Hematopoietic multipotent progenitor cell treated with erythropoietin and hydrocortisone succinate and interleukin-3 and kit ligand, for 17 days (in vitro differentiated cells): ENCODE results near the gene STK17B.
"Not testable (repeated sequence)": the region's sequence is repeated elsewhere in the genome, so short reads cannot be mapped to it uniquely, and the experiment has no call there.

Source experiments
- DNase-seq: peaks from one replicate; pipeline ENCODE4 v3.0.0-alpha.2; 2015; ENCODE audit warnings: low spot score

Gene STK17B

DNA sequence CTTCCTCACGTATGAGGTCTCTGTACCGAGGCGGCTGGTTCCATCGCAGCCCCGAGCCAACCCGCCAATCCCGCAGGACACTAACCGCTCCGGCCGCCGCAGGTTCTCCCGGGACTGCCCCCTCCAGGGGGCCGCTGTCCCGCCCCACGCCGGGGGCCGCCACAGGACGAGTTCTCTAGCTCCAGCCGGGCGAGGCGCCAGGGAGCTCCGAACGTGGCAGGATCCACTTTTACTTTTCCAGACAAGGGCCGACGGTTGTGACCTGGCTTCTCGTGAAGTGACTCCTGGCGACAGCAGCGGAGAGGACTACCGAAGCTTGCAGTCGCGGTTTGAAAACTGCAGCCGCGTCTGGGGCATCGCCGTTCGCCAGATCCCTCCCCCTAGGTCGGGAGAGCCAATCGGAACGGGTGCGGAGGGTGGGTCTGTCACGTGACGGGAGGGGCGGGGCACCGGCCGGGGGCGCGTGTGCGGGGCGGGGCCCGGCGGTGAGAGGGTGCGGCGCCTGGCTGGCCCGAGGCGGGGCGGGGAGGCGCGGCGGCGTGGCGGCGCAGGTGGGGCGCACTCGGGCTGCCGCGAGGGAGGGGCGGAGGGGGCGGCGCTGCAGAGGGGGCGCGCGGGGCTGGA lies at the start of gene STK17B:
TSS of gene STK17B (minus strand) at position 331 of the 624 bp plus-strand sequence. CDS start 8,195 bp downstream, outside the sequence.
- DNase-seq = peak; percentile 96

DNA sequence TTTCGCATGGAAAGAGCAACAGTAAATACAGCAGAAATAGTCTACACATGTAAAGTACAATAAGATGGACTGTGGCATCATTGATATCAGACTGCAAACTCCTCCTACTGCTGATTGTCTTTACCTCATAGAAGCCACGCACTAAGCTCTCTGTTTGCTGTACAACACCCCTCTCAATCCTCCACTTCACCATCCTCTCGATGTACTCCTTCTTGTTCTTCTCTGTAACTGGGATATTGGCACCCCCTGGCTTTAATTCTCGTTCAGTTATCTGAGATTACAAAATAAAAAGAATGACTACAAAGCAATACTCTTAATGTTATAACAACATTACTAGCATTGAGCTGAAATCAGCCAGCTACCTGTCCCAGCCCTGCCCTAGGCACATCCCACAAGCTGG lies 49.3 kb upstream of the STK17B start:
- peak; percentile 16 for DNase-seq

DNA sequence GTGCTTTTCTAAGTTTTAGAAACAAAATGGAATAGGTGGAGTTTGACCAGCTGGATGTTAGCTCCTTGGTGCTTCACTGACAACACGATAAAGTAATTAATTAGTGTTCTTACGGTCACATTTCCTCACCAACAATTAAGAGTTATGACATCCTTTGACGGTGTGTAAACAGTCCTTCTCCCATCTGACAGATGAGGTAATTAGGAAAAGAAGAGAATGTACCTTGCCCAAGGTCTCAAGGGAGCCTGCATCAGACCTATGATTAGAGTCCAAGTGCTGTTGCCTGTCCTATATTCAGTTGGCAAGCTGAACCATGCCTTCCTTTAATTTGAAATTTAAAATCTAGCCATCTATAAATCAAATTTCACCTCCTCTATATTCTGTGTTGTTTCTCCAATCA lies 48.3 kb upstream of the STK17B start:
- DNase-seq = no peak

DNA sequence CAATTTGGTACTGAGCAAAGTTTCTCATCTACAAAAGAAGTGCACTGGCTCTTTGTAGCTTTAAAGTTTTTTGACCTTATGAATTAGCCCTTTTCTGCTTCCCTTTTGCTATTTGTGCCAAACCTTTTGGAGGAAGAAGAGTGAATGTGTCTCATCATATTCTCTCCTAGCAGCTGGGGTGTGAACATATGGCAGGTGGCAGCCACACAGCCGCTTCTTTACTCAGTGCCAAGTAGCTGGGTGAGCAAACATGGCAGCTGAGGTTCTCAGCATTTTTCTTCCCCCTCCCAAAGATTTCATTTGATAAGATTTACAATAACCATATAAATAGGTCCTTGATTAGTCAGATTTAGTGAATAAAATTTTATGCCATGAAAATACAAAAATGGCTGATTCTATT lies 46.7 kb upstream of the STK17B start:
- no peak for DNase-seq

DNA sequence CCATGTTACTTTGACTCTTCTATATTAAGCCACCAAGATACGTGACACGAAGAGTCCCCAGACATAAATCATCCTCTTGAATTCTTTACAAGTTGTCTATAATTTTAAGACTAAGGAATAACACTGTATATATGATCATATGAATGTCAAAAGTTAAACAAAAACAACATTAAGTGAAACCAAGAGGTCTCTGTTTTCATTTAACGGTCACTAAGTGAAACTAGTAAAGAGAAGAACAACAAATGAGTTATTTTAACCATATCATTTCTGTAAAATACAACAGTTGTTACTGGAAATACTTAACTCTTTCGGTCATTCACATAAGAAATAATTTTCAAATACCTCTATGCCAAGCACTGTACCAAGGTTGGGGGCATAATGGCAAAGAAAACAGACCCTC lies 45.7 kb upstream of the STK17B start:
- DNase-seq = no peak

DNA sequence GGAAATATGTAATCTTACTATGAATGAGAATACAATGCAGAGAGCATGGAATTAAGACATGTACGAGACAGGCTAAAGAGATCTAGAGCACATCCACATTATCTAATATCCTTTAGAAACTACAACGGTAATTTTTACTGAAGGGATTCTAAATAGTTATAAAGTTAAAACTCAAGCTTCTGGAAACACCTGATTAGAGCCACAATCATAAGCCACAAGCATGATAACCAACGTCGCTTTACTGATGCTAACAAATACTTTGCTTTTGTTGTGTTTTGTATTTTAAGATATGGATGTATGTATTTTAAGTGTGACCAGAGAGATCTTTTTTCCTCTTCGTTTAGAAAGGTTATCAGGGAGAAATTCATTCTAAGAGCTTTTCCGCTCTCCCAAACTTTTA lies 44.0 kb upstream of the STK17B start:
- no peak for DNase-seq

DNA sequence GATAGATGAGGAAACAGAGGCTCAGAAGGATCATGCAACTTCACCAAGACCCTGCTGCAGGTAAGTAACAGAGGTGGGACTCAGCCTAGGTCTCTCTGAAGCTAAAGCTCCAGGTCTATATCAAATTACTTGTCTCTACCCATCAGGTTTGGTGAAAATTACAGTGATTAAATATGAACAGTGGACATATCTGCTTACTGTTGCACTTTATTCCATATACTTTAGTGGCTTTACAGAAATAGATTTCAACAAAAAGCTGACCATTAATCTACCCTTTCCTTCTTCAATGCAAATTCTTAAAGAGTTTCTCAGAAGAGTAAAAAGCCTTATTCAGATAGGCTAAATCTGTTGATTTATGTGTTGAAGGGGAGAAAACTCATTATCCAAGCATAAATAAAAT lies 42.8 kb upstream of the STK17B start:
- no peak for DNase-seq

DNA sequence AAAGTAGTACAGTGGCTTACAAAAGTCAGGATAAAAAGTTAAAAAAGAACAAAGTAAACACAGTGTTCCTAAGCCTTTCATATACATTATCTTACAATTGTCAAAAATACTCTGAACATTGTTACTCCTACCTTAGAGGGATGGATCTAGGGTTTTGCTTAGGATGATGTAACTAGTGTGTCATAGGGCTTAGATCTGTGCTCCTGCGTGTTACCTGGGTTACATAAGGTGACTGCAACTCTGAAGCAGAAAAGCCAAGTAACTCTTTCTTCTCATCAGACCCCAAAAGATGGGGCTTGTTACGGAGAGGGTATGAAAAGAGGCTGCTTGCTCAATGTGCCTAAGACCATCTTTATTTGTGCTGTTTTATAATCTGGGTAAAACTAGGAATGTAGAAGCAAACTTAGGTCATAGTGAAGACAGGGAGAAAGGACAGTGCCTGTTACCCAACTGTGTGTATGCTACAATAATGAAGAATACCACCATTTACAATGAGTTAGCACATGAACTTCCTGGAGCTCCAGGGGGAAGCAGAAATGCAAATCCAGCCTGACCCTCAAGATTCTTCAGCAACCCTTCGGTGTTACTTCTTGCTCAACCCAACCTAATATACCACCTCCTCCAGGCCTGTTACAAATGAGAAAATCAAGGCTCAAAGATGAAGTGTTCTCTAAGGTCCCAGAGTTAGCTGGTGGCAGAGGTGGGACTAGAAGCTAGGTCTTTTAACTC lies 42.0 kb upstream of the STK17B start:
- DNase-seq = no peak

DNA sequence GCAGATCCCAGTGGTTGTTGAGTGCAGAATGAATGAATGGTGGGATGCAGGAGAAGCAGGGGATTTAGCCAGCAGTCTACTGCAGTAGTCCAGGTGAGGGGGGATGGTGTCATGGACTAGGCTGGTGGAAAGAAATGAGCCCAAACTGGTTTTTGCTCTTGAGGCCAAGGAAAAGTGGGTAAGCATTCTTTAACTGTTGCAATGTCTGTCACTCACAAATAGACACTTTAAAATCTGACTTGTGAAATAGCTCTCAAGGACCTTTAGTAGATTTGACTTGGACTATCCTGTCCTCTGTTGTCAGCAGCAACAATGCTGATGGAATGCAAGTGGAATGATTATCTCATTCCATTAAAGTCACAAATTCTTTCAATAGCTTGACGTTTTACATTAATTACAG lies 37.5 kb upstream of the STK17B start:
- DNase-seq = no peak

DNA sequence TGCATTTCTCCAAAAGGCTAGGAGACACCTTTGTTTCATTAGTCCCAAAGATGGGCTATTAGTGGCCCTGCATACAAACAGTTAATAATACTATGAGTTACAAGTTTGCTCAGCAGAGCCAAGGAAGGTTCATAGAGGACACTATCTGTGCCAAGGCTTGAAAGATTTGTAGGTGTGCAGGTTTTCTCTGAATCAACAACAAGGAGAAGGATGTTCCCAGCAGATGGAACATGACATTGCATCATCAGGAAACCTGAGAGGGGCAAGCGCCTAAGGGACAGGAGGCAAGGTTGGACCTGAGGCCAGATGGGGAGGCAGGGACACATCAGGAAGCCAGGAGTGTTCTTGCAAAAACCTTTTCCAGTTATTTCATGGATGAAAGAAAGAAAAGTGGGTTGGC lies 35.4 kb upstream of the STK17B start:
- no peak for DNase-seq

DNA sequence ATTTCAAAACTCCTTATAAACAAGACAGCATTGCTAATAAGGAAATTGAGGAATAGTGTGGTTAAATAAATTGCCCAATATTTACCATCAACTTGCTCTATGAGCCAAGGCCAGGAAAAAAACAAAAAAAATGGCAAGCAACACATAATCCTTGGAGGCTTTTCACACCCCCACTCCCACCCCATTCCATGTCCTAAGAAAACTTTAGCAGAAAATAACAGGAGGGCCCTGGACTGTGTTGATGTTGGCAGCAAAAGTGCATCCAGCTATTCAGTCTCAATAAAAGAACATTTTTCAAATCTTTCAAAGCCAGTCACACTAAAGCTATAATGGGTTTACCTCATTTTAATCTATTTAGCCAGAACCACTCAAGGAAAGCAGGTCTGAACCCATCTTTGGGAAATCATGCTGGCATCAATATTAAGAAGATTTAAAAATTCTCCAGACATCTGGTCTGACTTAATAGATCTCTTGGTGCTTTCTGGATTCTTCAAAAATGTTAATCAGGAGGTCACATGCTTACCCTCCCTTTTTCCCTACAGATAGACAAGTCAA lies 34.6 kb upstream of the STK17B start:
- no peak for DNase-seq

DNA sequence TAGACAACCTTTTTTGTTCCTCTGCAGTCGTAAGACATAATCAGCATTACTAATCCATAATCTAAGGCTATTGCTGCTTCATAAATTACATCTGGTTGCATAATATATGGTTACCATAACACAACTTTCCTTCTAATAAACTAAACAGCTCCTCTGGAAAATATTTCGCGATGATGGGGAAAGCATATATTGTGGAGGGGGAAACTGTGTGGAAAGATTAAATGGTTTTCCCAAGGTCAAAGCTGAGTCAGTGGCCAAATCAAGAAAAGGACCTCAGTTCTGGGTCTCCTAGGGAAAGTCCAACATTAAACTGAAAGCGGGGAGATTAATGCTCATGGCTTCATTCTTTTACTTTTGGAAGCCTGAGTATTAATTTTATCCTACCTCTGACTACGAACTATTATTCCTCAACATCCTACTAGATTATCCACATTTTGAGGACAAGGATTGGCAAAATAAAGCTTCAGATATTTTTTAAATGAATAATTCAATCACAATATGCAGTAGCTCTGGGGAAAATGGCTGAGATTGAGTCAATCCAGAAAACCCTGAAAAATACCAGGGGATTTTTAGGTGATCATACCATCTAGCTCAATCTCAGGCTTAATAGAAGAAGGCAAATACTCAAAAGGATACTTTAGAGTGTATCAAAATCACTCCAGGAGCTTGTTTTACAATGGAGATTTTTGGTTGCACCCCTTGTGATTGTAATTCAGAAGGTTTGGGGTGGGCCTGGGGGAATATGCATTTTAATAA lies 33.8 kb upstream of the STK17B start:
- no peak for DNase-seq

DNA sequence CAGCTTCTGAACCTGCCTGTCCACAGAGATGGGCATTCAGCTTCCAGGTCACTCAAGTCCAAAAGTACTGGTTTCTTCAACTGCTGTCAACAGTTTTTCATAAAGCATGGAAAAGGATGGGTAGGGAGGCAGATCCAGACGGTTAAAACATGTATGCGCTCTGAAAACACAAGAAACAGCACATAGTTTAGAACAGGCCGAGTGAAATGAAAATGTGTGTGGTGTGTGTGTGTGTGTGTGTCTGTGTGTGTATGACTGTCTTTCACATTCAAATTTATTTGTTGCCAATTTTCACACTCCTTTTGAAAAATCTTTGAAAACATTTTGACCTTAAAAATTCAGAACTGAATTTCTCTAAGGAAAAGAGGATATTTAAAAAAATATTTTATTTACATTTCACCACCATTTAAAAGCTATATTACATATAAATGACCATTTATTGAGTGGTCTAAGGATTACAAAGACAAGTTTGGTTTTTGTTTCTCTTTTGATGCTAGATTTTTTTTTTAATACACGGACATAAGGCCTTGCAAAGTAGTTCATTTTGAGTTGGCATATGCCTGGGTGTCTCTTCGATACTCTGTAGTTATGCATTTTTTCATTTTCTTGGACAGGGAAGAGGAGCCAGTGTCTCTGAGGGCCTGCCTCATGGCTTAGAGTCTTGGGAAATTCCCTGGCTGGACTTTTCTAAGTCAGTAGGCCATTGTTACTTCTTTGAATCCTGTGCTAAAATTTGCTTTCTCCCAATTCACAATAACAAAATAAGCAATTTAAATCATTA lies 30.0 kb upstream of the STK17B start:
- DNase-seq = no peak

DNA sequence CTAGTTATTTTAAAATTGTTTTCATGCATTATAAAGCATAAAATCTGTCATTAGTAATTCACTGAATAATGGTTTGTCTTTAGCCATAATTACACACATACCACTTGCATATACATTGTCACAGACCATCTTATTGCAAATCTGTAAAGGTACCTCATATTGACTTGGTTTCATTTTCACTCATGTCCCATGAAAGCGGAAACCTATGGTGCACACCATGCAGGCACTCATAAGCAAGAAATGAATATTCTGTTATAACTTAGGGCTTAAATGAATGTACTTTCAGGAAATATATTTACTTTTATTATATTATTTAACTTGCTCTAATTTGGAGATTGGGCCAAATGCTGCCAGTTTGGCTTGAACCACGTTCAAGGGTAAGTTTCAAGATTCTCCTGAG lies 29.2 kb upstream of the STK17B start:
- no peak for DNase-seq

DNA sequence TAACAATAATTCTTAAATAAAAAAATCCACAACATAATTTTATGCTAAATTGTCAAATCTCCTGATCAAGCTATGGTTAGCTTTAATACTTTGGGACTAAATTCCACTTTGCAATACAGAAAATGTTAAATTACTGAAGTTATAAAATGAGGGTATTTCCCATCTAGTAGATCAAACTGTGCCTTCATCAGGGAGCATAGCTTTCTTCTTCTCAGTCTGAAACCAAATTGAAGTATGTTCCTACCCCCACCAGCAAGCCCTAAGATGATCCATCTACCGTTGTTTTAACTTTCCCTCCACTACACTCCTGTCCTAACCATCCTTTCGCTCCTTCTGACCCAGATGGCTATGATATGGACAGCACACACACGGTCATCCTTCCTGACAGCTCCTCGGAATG lies 24.4 kb upstream of the STK17B start:
- no peak for DNase-seq

DNA sequence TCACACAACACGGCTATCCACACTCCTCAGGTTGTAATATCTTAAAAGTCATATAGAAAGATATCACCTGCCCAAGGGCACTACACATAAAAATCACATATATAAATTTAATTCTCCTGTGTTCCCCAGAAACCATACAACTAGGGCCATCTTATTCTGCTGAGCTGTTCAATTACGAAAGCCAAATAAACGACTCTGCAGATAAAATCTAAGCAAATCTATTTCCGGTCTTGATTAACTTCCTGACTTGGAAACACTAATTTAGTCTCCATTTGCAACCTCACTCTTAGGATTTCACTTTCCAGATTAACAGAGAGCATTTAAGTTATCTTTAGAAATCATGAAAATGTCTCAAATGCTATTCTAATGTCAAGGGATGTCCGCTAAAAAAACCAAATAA lies 23.9 kb upstream of the STK17B start:
- no peak for DNase-seq

DNA sequence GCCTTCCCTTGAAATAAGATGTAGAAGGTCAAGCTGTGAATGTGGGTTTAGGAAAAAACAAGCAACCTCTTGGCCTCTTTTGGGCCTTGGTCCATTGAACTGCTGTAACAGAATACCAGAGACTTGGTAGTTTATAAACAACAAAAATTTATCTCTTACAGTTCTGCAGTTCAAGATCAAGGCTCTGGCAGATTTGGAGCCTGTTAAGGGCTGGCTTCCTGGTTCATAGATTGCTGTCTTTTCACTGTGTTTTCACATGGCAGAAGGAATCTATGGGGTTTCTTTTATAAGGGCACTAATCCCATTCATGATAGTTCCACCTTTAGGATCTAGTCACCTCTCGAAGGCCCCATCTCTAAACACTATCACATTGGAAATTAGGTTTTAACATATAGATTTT lies 20.2 kb upstream of the STK17B start:
- no peak for DNase-seq

DNA sequence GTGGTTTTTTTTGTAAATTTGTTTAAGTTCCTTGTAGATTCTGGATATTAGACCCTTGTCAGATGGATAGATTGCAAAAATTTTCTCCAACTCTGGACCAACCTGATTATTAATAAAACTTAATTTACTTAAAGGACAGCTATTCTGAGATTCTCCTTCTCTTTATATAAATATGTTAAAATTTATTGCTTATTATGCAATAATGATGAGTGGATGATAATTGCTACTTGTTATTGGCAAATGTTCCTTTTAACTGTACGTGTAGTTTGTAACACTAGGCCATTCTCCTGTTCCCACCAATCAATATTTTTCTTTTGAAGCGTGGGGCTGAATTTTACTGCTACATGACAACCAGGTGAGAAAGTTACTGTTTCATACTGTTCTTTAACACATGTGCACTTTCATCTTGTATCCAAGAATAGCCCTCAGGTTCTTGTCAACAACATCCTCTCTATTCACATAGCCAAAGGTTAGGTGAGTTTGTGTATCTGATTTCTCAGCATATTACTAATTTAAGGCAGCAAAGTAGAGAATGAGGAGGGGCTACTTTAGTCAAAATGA lies 16.6 kb upstream of the STK17B start:
- DNase-seq = no peak

DNA sequence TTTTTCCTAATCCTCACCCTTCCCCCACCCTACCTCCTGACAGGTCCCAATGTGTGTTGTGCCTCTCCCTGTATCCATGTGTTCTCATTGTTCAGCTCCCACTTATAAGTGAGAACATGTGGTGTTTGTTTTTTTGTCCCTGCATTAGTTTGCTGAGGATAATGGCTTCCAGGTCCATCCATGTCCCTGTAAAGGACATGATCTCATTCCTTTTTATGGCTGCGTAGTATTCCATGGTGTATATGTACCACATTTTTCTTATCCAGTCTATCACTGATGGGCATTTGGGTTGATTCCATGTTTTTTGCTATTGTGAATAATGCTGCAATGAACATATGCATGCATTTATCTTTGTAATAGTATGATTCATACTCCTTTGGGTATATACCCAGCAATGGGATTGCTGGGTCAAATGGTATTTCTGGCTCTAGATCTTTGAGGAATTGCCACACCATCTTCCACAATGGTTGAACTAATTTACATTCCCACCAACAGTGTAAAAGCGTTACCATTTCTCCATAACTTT lies 15.9 kb upstream of the STK17B start:
- DNase-seq = not testable (repeated sequence)

DNA sequence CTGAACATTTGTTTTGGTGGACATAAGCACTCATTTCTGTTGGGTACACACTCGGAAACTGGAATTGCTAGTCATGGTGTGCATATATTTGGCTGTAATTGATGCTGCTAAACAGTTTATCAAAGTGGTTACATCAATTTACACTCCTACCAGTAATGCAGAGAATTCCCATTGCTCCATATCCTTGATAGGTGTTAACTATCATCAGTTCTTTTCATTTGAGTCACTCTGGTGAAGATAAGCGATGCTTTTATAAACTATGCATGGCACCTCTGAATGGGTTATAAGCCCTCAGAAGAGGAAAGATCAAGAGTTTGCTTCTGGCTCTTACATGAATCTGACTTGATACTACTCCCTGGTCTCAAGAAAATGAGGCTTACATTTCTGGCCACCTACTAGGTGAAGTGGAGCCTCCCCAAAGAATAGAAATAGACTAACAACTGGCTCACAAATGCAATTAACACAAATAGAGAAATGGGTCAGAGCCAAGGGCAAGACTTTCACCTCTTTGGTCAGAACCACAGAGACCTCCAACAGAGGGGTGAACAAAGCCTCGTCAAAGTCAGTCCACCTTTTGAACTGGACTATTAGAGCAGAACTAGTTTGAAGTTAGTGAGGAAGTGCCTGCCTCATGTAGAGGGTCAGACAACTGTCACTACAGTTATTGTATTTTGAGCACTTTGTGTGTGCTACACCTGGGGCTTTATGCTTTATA lies 15.0 kb upstream of the STK17B start:
- DNase-seq = no peak

DNA sequence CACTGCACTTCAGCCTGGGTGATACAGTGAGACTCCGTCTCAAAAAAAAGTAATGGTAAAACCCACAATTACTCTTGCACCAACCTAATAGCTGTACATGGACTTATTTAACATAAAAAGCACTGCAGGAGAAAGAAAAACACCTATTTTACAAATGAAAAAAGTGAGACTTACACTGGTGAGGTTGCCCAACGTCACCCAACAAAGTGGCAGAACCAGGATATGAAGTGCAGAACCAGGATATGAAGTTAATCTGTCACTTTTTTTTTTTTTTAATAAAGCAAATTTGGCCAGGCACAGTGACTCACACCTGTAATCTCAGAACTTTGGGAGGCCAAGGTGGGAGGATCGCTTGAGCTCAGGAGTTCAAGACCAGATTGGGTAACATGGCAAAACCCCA lies 13.5 kb upstream of the STK17B start:
- DNase-seq = no peak
